GM21786 (cell line): ENCODE results near the gene QPCTL.
A peak's percentile ranks its signal among the peaks of the same experiment; 100 is the strongest.

Experiments
- ATAC-seq: cut with Tn5 transposase; IDR thresholded peaks from one replicate; pipeline ENCODE4 v1.9.1; 2021; ENCODE audit not compliant: unreplicated experiment

The QPCTL gene

GRCh38 chr19:45692187-45693105, at the start of gene QPCTL:
QPCTL (plus strand) TSS chr19:45692666; CDS start chr19:45692704, 38 bp downstream.
- peak; percentile 87 for ATAC-seq

GRCh38 chr19:45643024-45643926, 49.2 kb upstream of the QPCTL start:
- ATAC-seq: no peak

GRCh38 chr19:45643927-45644771, 48.3 kb upstream of the QPCTL start:
- ATAC-seq: no peak

- ATAC-seq: no peak
Observed at GRCh38 chr19:45645068-45645630, 47.3 kb upstream of the QPCTL start.

GRCh38 chr19:45645631-45646344, 46.7 kb upstream of the QPCTL start:
- ATAC-seq: no peak

GRCh38 chr19:45646345-45646698, 46.1 kb upstream of the QPCTL start:
- ATAC-seq: no peak

- ATAC-seq: no peak
Observed at GRCh38 chr19:45650722-45651121, 41.7 kb upstream of the QPCTL start.

GRCh38 chr19:45653634-45654033, 38.8 kb upstream of the QPCTL start:
- ATAC-seq: no peak

GRCh38 chr19:45655073-45655472, 37.4 kb upstream of the QPCTL start:
- no peak for ATAC-seq

- ATAC-seq: no peak
Observed at GRCh38 chr19:45657520-45658167, 34.8 kb upstream of the QPCTL start.

GRCh38 chr19:45659096-45659729, 33.3 kb upstream of the QPCTL start:
- no peak for ATAC-seq

GRCh38 chr19:45660636-45661035, 31.8 kb upstream of the QPCTL start:
- no peak for ATAC-seq

- no peak for ATAC-seq
Observed at GRCh38 chr19:45663800-45664199, 28.7 kb upstream of the QPCTL start.

GRCh38 chr19:45664575-45664974, 27.9 kb upstream of the QPCTL start:
- no peak for ATAC-seq

GRCh38 chr19:45667620-45668341, 24.7 kb upstream of the QPCTL start, which contains the start of gene GIPR:
GIPR (plus strand) TSS chr19:45668221; CDS start chr19:45669521, 1,300 bp downstream.
- no peak for ATAC-seq

- no peak for ATAC-seq
Observed at GRCh38 chr19:45668342-45668871, 24.1 kb upstream of the QPCTL start.

- peak; percentile 39 for ATAC-seq
Observed at GRCh38 chr19:45670670-45671453, 21.6 kb upstream of the QPCTL start.
